Ectodermal cell (in vitro differentiated cells): ENCODE data around the gene TSNAXIP1.

Experiments used
- H3K27ac ChIP-seq: 2 replicates; pipeline ENCODE4 v1.7.0; 2013; ENCODE audit warnings: mild to moderate bottlenecking, low read depth, low read length; ENCODE audit not compliant: insufficient read depth, poor library complexity, severe bottlenecking
- H3K27me3 ChIP-seq: 2 replicates; pipeline ENCODE4 v1.7.0; 2013; ENCODE audit warnings: mild to moderate bottlenecking, low read length; ENCODE audit not compliant: insufficient read depth, control insufficient read depth, poor library complexity, severe bottlenecking
- H3K36me3 ChIP-seq: one replicate; pipeline ENCODE4 v1.7.0; 2013; ENCODE audit warnings: low read length; ENCODE audit not compliant: control insufficient read depth, insufficient read depth
- H3K4me1 ChIP-seq: one replicate; pipeline ENCODE4 v1.7.0; 2013; ENCODE audit warnings: low read length; ENCODE audit not compliant: control insufficient read depth, insufficient read depth
- H3K4me3 ChIP-seq: 2 replicates; pipeline ENCODE4 v1.7.0; 2013; ENCODE audit warnings: low read depth, low read length, control low read depth; ENCODE audit not compliant: insufficient read depth
- H3K9me3 ChIP-seq: 2 replicates; pipeline ENCODE4 v1.7.0; 2013; ENCODE audit warnings: mild to moderate bottlenecking, low read length, moderate library complexity; ENCODE audit not compliant: control insufficient read depth
- WGBS, 2 experiments: methylation state at CpG; one replicate each; pipeline ENCODE4 v1.1.7; 2013; ENCODE audit warnings: missing lambda C conversion rate in 2 of 2; 5-methylcytosine and 5-hydroxymethylcytosine counted together

The TSNAXIP1 gene

DNA sequence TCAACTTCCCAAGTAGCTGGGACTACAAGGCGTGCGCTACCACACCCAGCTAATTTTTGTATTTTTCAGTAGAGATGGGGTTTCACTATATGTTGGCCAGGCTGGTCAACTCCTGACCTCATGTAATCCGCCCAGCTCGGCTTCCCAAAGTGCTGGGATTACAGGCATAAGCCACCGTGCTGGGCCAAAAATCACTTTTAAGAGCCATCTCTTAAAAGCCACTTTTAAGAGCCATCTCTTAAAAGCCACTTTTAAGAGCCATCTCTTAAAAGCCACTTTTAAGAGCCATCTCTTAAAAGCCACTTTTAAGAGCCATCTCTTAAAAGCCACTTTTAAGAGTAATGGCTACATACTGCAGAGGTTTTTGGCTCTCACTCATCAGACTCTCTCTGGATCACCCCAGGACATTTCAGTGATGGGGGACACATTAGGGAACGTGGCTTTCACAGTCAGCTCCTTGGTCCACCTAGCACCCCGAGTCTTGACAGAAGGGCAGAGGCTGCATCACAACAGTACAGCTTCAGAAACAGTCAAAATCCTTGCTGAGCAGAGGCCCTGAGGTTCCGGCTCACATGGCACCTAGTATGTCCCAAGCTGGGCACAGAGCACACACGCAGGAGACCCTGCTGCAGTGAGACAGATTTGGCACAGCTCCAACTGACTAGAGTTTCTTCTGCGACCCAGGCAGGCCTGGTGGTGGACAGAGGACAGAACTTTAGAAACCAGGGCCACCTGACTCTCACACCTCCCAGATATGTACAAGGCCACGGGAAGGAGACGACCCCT, 23.9 kb upstream of the TSNAXIP1 start:
- no peaks in the 10 kb centered on the region for H3K4me1 ChIP-seq
- H3K9me3 ChIP-seq: no peaks in the 10 kb centered on the region
- WGBS, 2 experiments: 93% methylated on average over 12 of the region's 12 CpGs
- no peak overlapping the region for H3K4me3 ChIP-seq
- H3K27ac ChIP-seq: no peak overlapping the region
- H3K36me3 ChIP-seq: no peaks in the 10 kb centered on the region
- no peaks in the 10 kb centered on the region for H3K27me3 ChIP-seq

DNA sequence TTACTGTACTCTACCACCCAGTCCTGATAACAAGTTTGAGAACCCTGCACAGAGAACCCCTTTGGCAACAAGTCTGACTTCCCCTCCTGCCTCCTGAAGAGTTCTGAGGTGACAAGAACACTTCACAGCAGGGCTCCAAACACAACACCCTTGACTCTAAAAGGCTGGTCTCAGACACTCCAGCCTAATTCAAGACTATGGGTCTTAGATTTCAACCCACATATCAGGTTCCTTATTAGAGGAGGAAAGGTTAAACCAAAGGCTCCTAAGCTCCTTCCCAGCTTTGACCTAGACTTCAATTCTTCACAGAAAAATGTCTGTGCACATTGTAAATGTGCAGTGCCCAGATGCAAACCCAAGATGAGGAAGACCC, 23.4 kb upstream of the TSNAXIP1 start:
- Histone ChIP-seq H3K27ac (no peak overlapping the region), H3K9me3 (no peaks in the 10 kb centered on the region), H3K4me1 (no peaks in the 10 kb centered on the region)

DNA sequence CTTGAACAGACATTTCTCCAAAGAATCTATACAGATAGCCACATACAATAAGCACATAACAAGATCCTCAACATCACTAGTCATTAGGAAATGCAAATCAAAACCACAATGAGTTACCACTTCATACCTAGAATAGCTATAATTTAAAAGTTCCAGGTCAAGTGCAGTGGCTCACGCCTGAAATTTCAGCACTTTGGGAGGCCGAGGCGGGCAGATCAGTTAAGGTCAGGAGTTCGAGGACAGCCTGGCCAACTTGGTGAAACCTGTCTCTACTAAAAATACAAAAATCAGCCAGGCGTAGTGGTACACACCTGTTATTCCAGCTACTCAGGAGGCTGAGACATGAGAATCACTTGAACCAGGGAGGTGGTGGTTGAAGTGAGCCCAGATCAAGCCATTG, 20.2 kb upstream of the TSNAXIP1 start:
- WGBS, 2 experiments: 92% methylated on average over 5 of the region's 5 CpGs
- H3K4me3 ChIP-seq: no peak overlapping the region

More for the DNA sequence above, 23.4 kb upstream of the TSNAXIP1 start:
- Histone ChIP-seq H3K4me3 (no peak overlapping the region), H3K36me3 (no peaks in the 10 kb centered on the region), H3K27me3 (no peaks in the 10 kb centered on the region)

DNA sequence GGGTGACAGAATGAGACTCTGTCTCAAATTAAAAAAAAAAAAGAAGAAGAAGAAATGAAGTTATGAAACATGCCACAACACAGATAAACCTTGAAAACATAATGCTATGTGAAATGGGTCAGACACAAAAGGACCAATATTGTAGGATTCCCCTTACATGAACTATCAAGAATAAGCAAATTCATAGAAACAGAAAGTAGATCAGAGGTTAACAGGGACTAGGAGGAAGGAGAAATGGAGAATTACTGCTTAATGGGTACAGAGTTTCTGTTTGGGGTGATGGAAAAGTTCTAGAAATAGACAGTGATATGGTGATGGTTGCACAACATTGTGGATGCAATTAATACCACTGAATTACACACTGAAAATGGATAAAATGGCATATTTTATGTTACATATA, 16.6 kb upstream of the TSNAXIP1 start:
- Histone ChIP-seq H3K36me3 (no peaks in the 10 kb centered on the region), H3K27ac (no peak overlapping the region), H3K27me3 (no peaks in the 10 kb centered on the region), H3K9me3 (no peaks in the 10 kb centered on the region), H3K4me1 (no peaks in the 10 kb centered on the region), H3K4me3 (no peak overlapping the region)

More for the DNA sequence above, 20.2 kb upstream of the TSNAXIP1 start:
- Histone ChIP-seq H3K4me1 (no peaks in the 10 kb centered on the region), H3K27me3 (no peaks in the 10 kb centered on the region), H3K9me3 (no peaks in the 10 kb centered on the region), H3K27ac (no peak overlapping the region), H3K36me3 (no peaks in the 10 kb centered on the region)

DNA sequence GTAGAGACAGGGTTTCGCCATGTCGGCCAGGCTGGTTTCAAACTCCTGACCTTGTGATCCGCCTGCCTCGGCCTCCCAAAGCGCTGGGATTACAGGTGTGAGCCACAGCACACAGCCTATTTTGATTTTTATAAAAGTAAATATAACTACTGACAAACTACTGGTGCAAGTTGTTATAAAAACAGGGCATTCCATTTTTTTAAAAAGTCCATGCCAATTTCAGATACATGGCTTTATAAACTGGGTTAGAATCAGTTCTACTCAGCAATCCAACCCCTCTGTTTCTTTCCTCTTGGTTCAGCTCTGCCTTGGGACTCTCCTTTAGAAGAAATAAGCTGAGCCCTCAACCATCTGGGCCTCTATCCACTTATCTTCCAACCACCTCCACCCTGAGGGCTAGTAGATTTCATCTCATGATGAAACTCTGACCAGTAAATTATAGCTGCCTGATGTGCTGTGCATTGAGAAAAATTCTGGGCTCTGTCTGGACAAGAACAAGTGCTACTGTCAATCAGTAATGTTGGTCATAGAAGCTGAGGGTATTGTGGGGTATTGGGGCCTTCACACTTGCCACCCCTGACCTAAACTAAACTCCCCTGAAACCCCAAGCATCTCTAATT, 10.5 kb upstream of the TSNAXIP1 start:
- Histone ChIP-seq H3K4me3 (no peak overlapping the region), H3K27me3 (no peaks in the 10 kb centered on the region), H3K9me3 (no peaks in the 10 kb centered on the region), H3K27ac (no peak overlapping the region), H3K36me3 (peaks cover 5% of the 10 kb centered on the region), H3K4me1 (no peaks in the 10 kb centered on the region)
- WGBS, 2 experiments: 95 to 100% methylated on average over 5 of the region's 5 CpGs

DNA sequence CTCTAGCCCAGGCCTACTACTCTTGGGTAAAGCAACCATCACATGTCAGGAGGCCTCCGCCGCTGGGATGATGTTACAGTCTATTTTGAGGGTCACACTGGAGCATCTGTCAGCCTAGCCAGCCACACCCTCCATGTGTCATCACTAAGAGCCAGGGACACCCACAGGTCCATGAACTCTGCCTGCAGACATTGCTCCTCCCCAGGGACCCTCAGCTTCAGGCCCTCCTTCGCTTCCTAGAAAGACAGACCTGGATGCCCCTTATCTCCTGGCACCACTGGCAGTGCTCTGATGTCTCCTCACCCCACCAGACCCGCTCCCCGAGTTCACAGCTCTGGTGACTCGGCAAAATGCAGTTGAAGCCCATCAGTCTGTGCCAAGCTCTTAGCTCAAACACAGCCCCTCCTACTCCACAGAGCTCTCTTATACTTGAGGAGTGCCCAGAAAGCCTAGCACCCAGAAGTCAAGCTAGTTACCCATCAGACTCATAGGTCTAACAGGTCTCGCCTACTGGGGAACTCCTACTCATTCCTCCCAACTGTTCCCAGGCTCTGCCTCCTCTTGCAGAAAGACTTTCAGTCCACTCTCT, 6.3 kb upstream of the TSNAXIP1 start:
- peaks cover 4% of the 10 kb centered on the region for H3K4me1 ChIP-seq
- H3K36me3 ChIP-seq: peaks cover 7% of the 10 kb centered on the region
- no peaks in the 10 kb centered on the region for H3K27me3 ChIP-seq
- H3K9me3 ChIP-seq: no peaks in the 10 kb centered on the region
- 87 to 88% methylated on average over 7 of the region's 7 CpGs for WGBS, 2 experiments
- H3K27ac ChIP-seq: no peak overlapping the region
- H3K4me3 ChIP-seq: no peak overlapping the region

DNA sequence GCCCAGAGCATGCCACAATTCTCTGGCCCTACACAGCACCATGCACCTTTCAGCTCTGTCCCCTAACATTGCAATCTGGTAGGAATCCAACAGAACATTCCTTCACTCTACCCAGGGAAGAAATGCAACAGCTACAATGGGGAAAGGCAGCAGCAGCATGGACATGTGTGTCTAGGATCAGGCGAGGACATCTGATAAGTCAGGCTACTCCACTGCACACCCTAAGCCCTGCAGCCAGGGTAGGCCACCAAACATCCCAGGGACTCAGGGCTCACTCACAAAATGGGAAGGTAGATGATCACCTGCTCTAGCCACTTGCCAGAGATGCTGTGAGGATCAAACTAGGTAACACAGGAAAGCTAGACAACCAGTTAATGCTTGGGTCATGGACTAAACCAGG, 5.4 kb upstream of the TSNAXIP1 start:
- Histone ChIP-seq H3K4me3 (no peak overlapping the region), H3K4me1 (peaks cover 8% of the 10 kb centered on the region), H3K27ac (no peak overlapping the region), H3K27me3 (no peaks in the 10 kb centered on the region), H3K36me3 (peaks cover 7% of the 10 kb centered on the region), H3K9me3 (no peaks in the 10 kb centered on the region)
- WGBS, 2 experiments: 92 to 97% methylated on average over 1 of the region's 1 CpG

DNA sequence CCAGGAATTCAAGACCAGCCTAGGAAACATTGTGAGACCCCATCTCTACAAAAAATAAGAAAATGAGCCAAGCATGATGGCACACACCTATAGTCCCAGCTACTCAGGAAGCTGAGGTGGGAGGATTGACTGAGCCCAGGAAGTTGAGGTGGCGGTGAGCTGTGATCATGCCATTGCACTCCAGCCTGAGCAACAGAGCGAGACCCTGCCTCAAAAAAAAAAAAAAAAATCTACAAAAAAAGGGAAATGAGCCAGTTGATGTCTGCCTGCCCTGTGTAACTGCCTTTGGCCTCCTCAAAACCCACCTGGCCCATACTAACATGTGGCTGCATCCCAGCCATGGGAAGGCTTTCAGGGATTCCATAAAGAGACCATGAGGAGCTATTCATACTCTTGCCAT, 4.8 kb upstream of the TSNAXIP1 start:
- 87 to 96% methylated on average over 2 of the region's 2 CpGs for WGBS, 2 experiments
- no peak overlapping the region for H3K27ac ChIP-seq
- H3K36me3 ChIP-seq: peaks cover 7% of the 10 kb centered on the region
- H3K9me3 ChIP-seq: no peaks in the 10 kb centered on the region
- H3K4me1 ChIP-seq: peaks cover 8% of the 10 kb centered on the region
- H3K27me3 ChIP-seq: no peaks in the 10 kb centered on the region
- no peak overlapping the region for H3K4me3 ChIP-seq

DNA sequence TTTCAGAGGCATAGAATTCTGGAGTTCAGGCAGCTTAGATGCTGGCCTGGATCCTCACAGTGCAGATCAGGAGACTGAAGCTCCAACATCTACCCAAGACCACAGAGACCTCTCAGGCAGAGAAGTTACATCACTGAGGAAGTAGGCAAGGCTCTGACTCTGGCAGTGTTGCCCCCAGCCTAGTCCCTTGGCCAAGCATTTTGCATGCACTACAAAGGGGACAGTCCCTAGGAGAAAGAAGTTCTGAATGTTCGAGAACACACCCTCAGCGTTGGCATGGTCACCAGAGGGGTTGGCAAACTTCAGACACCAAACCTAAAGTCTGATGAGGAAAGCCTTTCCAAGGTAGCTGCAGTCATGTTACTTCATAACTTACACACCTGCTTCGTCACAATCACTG, 2.8 kb upstream of the TSNAXIP1 start:
- H3K27me3 ChIP-seq: no peaks in the 10 kb centered on the region
- WGBS, 2 experiments: 95 to 98% methylated on average over 2 to 3 of the region's 3 CpGs
- H3K4me1 ChIP-seq: peaks cover 8% of the 10 kb centered on the region
- no peak overlapping the region for H3K4me3 ChIP-seq
- no peaks in the 10 kb centered on the region for H3K9me3 ChIP-seq
- no peak overlapping the region for H3K27ac ChIP-seq
- H3K36me3 ChIP-seq: peaks cover 4% of the 10 kb centered on the region

DNA sequence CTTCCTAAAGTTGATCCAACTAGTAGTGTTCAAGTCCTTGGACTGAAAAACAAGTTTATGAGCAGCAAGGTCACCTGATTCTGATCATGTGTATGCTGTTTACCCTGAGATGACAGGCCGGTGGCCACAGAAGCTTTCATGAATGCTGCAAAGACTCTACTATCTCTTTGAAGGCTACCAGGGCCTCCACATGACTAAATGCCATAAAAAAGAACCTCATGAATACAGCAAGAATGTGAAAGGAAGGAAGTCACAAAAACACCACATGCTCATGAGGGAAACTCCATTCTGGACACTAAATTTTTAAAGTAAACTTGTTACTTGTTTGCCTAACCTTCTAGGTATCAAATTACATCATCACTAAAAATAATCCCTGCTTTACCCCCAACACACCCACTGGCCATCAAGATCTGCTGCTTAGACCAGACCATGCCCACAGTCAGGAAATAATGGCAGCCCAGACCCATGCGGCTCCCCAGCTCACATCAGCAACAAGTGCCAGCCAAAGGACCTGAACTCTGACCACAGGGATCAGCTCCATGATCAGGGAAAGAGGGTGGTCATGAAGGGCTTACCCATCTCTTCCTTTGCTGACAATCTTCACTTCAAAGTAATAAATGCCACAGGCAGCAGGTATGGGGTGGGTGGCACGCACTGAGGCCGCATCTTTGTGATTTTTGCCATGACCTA, 1.7 kb upstream of the TSNAXIP1 start:
- WGBS, 2 experiments: 93 to 96% methylated on average over 4 of the region's 4 CpGs
- H3K27ac ChIP-seq: no peak overlapping the region
- peak overlapping the region; percentile 100 for H3K4me3 ChIP-seq
- no peaks in the 10 kb centered on the region for H3K9me3 ChIP-seq
- no peaks in the 10 kb centered on the region for H3K27me3 ChIP-seq
- H3K36me3 ChIP-seq: peaks cover 4% of the 10 kb centered on the region
- H3K4me1 ChIP-seq: peaks cover 8% of the 10 kb centered on the region
